H1 (cell line): ENCODE measurements around the gene PIAS1.

Source experiments
- CHD1 ChIP-seq: IDR thresholded peaks from 2 replicates; pipeline ENCODE4 v1.6.1; 2012; ENCODE audit warnings: low read depth, low read length, improper control_type of control experiment
- CREB1 ChIP-seq: IDR thresholded peaks from 2 replicates; pipeline ENCODE4 v1.6.1; 2012; ENCODE audit warnings: inconsistent platforms
- GABPA ChIP-seq: IDR thresholded peaks from 2 replicates; pipeline ENCODE4 v1.6.1; 2011; ENCODE audit warnings: mild to moderate bottlenecking, low read length, moderate library complexity, borderline replicate concordance; ENCODE audit not compliant: insufficient read depth
- POLR2A ChIP-seq, 2 experiments: IDR thresholded peaks; 1 replicate in 1 of 2; 2 replicates in 1 of 2; pipeline ENCODE4 v1.6.1; 2011; ENCODE audit warnings: low read depth in 2 of 2, low read length in 2 of 2, mild to moderate bottlenecking in 2 of 2; ENCODE audit errors: control extremely low read depth in 1 of 2
- RAD21 ChIP-seq, 2 experiments: IDR thresholded peaks in 1 of 2; conservative IDR thresholded peaks in 1 of 2; 2 replicates each; pipeline ENCODE4 v1.6.1; 2011; ENCODE audit warnings: low read depth in 2 of 2, low read length in 2 of 2, improper control_type of control experiment in 1 of 2, inconsistent platforms in 1 of 2, mild to moderate bottlenecking in 1 of 2, moderate library complexity in 1 of 2
- RFX5 ChIP-seq: IDR thresholded peaks from 2 replicates; pipeline ENCODE4 v1.6.1; 2011; ENCODE audit warnings: low read depth, low read length, improper control_type of control experiment, borderline replicate concordance
- RNF2 ChIP-seq: fragments of 200-900, 300-1000 bp; sonication (generic); IDR thresholded peaks from 2 replicates; pipeline ENCODE4 v1.7.1; 2016; ENCODE audit warnings: borderline replicate concordance, low read depth, mild to moderate bottlenecking, antibody characterized with exemption, low read length; ENCODE audit not compliant: poor library complexity, severe bottlenecking; ENCODE audit errors: missing control alignments
- TEAD4 ChIP-seq: IDR thresholded peaks from 2 replicates; pipeline ENCODE4 v1.6.1; 2012; ENCODE audit warnings: low read depth, low read length, inconsistent platforms, mixed read lengths
- TF ChIP-seq, protein P1 (sequence below), 3 experiments: IDR thresholded peaks; 1 replicate in 2 of 3; 2 replicates in 1 of 3; pipeline versions ENCODE4 v1.5.1 to v1.6.1; 2011; ENCODE audit warnings: low read length in 3 of 3, mild to moderate bottlenecking in 3 of 3, inconsistent platforms in 2 of 3, low read depth in 1 of 3, moderate library complexity in 1 of 3; ENCODE audit not compliant: insufficient read depth in 1 of 3; ENCODE audit errors: control extremely low read depth in 1 of 3

DNA sequence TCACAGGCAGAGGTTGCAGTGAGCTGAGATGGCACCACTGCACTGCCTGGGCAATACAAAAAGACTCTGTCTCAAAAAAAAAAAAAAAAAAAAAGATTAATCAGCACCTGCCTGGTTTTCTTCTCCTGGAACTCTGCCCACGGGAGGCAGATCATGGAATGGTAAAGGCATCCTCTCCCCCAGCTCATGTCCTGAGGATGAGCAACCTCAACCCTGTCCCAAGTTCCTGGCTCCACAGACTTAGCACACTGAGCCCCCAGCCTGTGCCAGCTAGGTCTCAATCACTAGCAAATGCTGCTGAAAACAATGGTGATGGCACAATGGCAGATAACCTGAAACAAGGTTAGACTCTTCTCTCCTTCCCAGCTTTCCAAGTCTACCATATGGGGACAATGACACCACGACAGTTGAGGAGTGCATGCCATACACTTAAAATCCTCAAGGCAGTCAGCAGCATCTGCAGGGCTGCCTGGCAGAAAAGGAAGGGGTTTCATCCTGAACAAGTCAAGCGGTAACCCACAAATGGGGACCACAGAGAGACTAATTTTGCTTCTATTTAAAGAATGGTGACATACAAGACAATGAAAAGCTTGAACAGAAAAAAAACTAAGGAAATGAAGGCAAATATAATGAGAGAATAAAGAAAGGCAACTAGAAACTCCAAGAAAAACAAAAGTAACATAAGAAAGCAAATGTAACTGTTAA lies 170.6 kb downstream of the PIAS1 start:
- TF ChIP-seq, protein P1, sequence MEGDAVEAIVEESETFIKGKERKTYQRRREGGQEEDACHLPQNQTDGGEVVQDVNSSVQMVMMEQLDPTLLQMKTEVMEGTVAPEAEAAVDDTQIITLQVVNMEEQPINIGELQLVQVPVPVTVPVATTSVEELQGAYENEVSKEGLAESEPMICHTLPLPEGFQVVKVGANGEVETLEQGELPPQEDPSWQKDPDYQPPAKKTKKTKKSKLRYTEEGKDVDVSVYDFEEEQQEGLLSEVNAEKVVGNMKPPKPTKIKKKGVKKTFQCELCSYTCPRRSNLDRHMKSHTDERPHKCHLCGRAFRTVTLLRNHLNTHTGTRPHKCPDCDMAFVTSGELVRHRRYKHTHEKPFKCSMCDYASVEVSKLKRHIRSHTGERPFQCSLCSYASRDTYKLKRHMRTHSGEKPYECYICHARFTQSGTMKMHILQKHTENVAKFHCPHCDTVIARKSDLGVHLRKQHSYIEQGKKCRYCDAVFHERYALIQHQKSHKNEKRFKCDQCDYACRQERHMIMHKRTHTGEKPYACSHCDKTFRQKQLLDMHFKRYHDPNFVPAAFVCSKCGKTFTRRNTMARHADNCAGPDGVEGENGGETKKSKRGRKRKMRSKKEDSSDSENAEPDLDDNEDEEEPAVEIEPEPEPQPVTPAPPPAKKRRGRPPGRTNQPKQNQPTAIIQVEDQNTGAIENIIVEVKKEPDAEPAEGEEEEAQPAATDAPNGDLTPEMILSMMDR (IDR thresholded peaks at IDR 0.05; ENCODE audit: control extremely low read depth in 1 of 3, insufficient read depth in 1 of 3, low read depth in 1 of 3, low read length in 3 of 3): no peak
- no peak for TF ChIP-seq RFX5
- no peak for TF ChIP-seq TEAD4
- no peak for TF ChIP-seq GABPA
- no peak for TF ChIP-seq CREB1
- no peak for TF ChIP-seq RAD21 (IDR thresholded peaks at IDR 0.05 in 1 of 2, conservative IDR thresholded peaks at IDR 0.05 in 1 of 2; ENCODE audit: low read depth in 2 of 2, low read length in 2 of 2)
- no peak for TF ChIP-seq RNF2
- no peak for TF ChIP-seq CHD1
- no peak for TF ChIP-seq POLR2A (IDR thresholded peaks at IDR 0.05; ENCODE audit: control extremely low read depth in 1 of 2, low read depth in 2 of 2, low read length in 2 of 2)
